ENCODE measurements around the gene ZNF79.

- peak; percentile 88 to 89 for TF ChIP-seq POLR2A (IDR thresholded peaks at IDR 0.05)
- TF ChIP-seq, protein P1, sequence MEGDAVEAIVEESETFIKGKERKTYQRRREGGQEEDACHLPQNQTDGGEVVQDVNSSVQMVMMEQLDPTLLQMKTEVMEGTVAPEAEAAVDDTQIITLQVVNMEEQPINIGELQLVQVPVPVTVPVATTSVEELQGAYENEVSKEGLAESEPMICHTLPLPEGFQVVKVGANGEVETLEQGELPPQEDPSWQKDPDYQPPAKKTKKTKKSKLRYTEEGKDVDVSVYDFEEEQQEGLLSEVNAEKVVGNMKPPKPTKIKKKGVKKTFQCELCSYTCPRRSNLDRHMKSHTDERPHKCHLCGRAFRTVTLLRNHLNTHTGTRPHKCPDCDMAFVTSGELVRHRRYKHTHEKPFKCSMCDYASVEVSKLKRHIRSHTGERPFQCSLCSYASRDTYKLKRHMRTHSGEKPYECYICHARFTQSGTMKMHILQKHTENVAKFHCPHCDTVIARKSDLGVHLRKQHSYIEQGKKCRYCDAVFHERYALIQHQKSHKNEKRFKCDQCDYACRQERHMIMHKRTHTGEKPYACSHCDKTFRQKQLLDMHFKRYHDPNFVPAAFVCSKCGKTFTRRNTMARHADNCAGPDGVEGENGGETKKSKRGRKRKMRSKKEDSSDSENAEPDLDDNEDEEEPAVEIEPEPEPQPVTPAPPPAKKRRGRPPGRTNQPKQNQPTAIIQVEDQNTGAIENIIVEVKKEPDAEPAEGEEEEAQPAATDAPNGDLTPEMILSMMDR (IDR thresholded peaks at IDR 0.05) = peak in 3 of 4 experiments; percentile 38 to 42 (median 39)
Observed at GRCh38 chr9:127396808-127397645, 27.2 kb upstream of the ZNF79 start, which contains the start of gene SLC2A8.
